SIG-M5 treated with dmso at 0.1 percent for 504 hours (cell line): Measurements from ENCODE around the gene STPG2.

Experiments used
- DNase-seq: peaks from one replicate; lab custom pipeline; 2025; ENCODE audit not compliant: unreplicated experiment; lab: John Stamatoyannopoulos, UW

The STPG2 gene

GRCh38 chr4:98094118-98094517, 49.2 kb downstream of the STPG2 start:
- no peak for DNase-seq

GRCh38 chr4:98093662-98094061, 49.6 kb downstream of the STPG2 start:
- DNase-seq: no peak

GRCh38 chr4:98092833-98093439, 50.3 kb downstream of the STPG2 start:
- DNase-seq: no peak

- DNase-seq: no peak
Observed at GRCh38 chr4:98081936-98082335, 61.3 kb downstream of the STPG2 start.

- DNase-seq: no peak
Observed at GRCh38 chr4:98068495-98068894, 74.8 kb downstream of the STPG2 start.

GRCh38 chr4:98055800-98056501, 87.3 kb downstream of the STPG2 start:
- DNase-seq: no peak

- no peak for DNase-seq
Observed at GRCh38 chr4:98046665-98047064, 96.6 kb downstream of the STPG2 start.

- DNase-seq: no peak
Observed at GRCh38 chr4:98030059-98030458, 113.2 kb downstream of the STPG2 start.

GRCh38 chr4:98027827-98028226, 115.4 kb downstream of the STPG2 start:
- DNase-seq: peak; percentile 9

- DNase-seq: peak; percentile 13
Observed at GRCh38 chr4:98026362-98026761, 116.9 kb downstream of the STPG2 start.

GRCh38 chr4:98006814-98007412, 136.4 kb downstream of the STPG2 start:
- DNase-seq: no peak

- no peak for DNase-seq
Observed at GRCh38 chr4:98006060-98006459, 137.2 kb downstream of the STPG2 start.

- no peak for DNase-seq
Observed at GRCh38 chr4:98000940-98001339, 142.3 kb downstream of the STPG2 start.

GRCh38 chr4:97998203-97998602, 145.1 kb downstream of the STPG2 start:
- no peak for DNase-seq

GRCh38 chr4:97994765-97995465, 148.4 kb downstream of the STPG2 start:
- no peak for DNase-seq

- no peak for DNase-seq
Observed at GRCh38 chr4:97990409-97990808, 152.9 kb downstream of the STPG2 start.

GRCh38 chr4:97987019-97987648, 156.1 kb downstream of the STPG2 start:
- DNase-seq: peak; percentile 20

- DNase-seq: no peak
Observed at GRCh38 chr4:97984545-97985131, 158.6 kb downstream of the STPG2 start.

- no peak for DNase-seq
Observed at GRCh38 chr4:97978791-97979488, 164.3 kb downstream of the STPG2 start.

- no peak for DNase-seq
Observed at GRCh38 chr4:97953171-97953941, 189.9 kb downstream of the STPG2 start.
